ENCODE results near the gene MIDN. TPM values are rescaled to one million over a fixed set of nuclear protein-coding genes. Genes with fewer than 3 reads are reported as not detected.

The MIDN gene
- total RNA-seq, 1 experiment from 2014 or later, result 286 TPM

- no peak overlapping the region for H3K4me2 ChIP-seq (ENCODE audit: insufficient read depth, insufficient read length, low read length)
- no peaks in the 10 kb centered on the region for H3K27me3 Mint-ChIP-seq (ENCODE audit: low read depth)
Observed at GRCh38 chr19:1224047-1224825, 24.1 kb upstream of the MIDN start.

More at GRCh38 chr19:1224047-1224825, 24.1 kb upstream of the MIDN start:
- H4K8ac ChIP-seq (replicated peaks; ENCODE audit: insufficient read length, low read depth, low read length), result no peak overlapping the region
- no peak overlapping the region for H4K91ac ChIP-seq (ENCODE audit: insufficient read length, low read depth, low read length)
- H3K27me3 ChIP-seq (ENCODE audit: insufficient read depth, low read length), result no peaks in the 10 kb centered on the region
- no peak overlapping the region for H3K18ac ChIP-seq (ENCODE audit: insufficient read length, low read depth, low read length)
- H3K9me3 ChIP-seq (ENCODE audit: control insufficient read depth, low read depth, low read length), result no peaks in the 10 kb centered on the region
- H3K23me2 ChIP-seq (ENCODE audit: insufficient read length, low read depth, low read length, poor library complexity, severe bottlenecking), result no peaks in the 10 kb centered on the region
- no peaks in the 10 kb centered on the region for H4K20me1 ChIP-seq (ENCODE audit: control insufficient read depth, insufficient read depth, insufficient read length)
- no peak overlapping the region for H3K4ac ChIP-seq (ENCODE audit: low read depth, low read length)
- Mint-ChIP-seq H3K36me3 (ENCODE audit: insufficient read depth in 1 of 3, low read depth in 3 of 3) (peaks cover 2 to 14% (median 7%) of the 10 kb centered on the region in 3 experiments; a peak in 6 of 7 replicates), H3K4me3 (no peak overlapping the region), H3K4me1 (no peaks in the 10 kb centered on the region), H3K27ac (no peak overlapping the region; a peak in 1 of 7 replicates), H3K9me3 (no peaks in the 10 kb centered on the region)
- WGBS (ENCODE audit: extremely low coverage, insufficient read length, low lambda C conversion rate), result no CpG with 5 or more reads among the region's 16 CpGs
- H3K4me1 ChIP-seq (ENCODE audit: insufficient read depth, low read length), result no peaks in the 10 kb centered on the region
- H3K79me1 ChIP-seq (ENCODE audit: insufficient read depth, low read depth, low read length, poor library complexity, severe bottlenecking), result no peaks in the 10 kb centered on the region
- H3K9ac ChIP-seq (ENCODE audit: extremely low read depth, insufficient read length, low read length), result no peak overlapping the region
- no peak overlapping the region for H2AFZ ChIP-seq (ENCODE audit: low read length)
- H3K79me2 ChIP-seq (ENCODE audit: insufficient read depth, low read length), result no peaks in the 10 kb centered on the region
- H3K27ac ChIP-seq (ENCODE audit: insufficient read length, low read depth, low read length), result no peak overlapping the region
- H2BK20ac ChIP-seq (ENCODE audit: low read depth, low read length, poor library complexity, severe bottlenecking), result no peak overlapping the region
- no peak overlapping the region for H3K23ac ChIP-seq (ENCODE audit: insufficient read length, low read depth, low read length)
- no peak for TF ChIP-seq CTCF (conservative IDR thresholded peaks at IDR 0.05)
- H2BK15ac ChIP-seq (ENCODE audit: low read depth, low read length), result no peak overlapping the region; the same call in 1 of the 2 replicates
- H4K5ac ChIP-seq (ENCODE audit: insufficient read length, low read depth, low read length), result no peak overlapping the region
- no peak overlapping the region for H3K56ac ChIP-seq (ENCODE audit: insufficient read length, low read depth, low read length)
- no peak overlapping the region for H2BK120ac ChIP-seq (ENCODE audit: low read depth, low read length, poor library complexity, severe bottlenecking)
- H2AK5ac ChIP-seq (ENCODE audit: insufficient read length, low read length), result no peak overlapping the region
- no peak overlapping the region for H2BK5ac ChIP-seq (ENCODE audit: insufficient read length, low read length)
- H3T11ph ChIP-seq (ENCODE audit: low read length), result no peak overlapping the region
- H3K14ac ChIP-seq (ENCODE audit: insufficient read depth, low read length), result no peak overlapping the region
- H2BK12ac ChIP-seq (ENCODE audit: insufficient read length, low read depth, low read length), result no peak overlapping the region
- DNase-seq, result no peak

All from H9 (cell line).